Adipocyte (in vitro differentiated cells): Measurements from ENCODE around the gene HOXA4.

Experiments
- DNase-seq: peaks from one replicate; pipeline ENCODE4 v3.0.0-alpha.2; 2015; ENCODE audit warnings: low read depth
- H3K27me3 ChIP-seq: replicated peaks from 2 replicates; pipeline ENCODE4 v1.7.0; 2013; ENCODE audit warnings: mild to moderate bottlenecking, low read length, moderate library complexity; ENCODE audit not compliant: control insufficient read depth, insufficient read depth
- H3K36me3 ChIP-seq: 2 replicates; pipeline ENCODE4 v1.7.0; 2013; ENCODE audit warnings: low read length, mild to moderate bottlenecking, moderate library complexity; ENCODE audit not compliant: control insufficient read depth, insufficient read depth, severe bottlenecking
- H3K4me1 ChIP-seq: 2 replicates; pipeline ENCODE4 v1.7.0; 2013; ENCODE audit warnings: mild to moderate bottlenecking, low read length, moderate library complexity; ENCODE audit not compliant: control insufficient read depth, insufficient read depth
- H3K4me3 ChIP-seq: 2 replicates; pipeline ENCODE4 v1.7.0; 2013; ENCODE audit warnings: mild to moderate bottlenecking, low read length, moderate library complexity
- H3K9ac ChIP-seq: 2 replicates; pipeline ENCODE4 v1.7.0; 2013; ENCODE audit warnings: mild to moderate bottlenecking, low read length, moderate library complexity
- H3K9me3 ChIP-seq: 2 replicates; pipeline ENCODE4 v1.7.0; 2013; ENCODE audit warnings: mild to moderate bottlenecking, low read length, moderate library complexity; ENCODE audit not compliant: control insufficient read depth

HOXA4 gene

DNA sequence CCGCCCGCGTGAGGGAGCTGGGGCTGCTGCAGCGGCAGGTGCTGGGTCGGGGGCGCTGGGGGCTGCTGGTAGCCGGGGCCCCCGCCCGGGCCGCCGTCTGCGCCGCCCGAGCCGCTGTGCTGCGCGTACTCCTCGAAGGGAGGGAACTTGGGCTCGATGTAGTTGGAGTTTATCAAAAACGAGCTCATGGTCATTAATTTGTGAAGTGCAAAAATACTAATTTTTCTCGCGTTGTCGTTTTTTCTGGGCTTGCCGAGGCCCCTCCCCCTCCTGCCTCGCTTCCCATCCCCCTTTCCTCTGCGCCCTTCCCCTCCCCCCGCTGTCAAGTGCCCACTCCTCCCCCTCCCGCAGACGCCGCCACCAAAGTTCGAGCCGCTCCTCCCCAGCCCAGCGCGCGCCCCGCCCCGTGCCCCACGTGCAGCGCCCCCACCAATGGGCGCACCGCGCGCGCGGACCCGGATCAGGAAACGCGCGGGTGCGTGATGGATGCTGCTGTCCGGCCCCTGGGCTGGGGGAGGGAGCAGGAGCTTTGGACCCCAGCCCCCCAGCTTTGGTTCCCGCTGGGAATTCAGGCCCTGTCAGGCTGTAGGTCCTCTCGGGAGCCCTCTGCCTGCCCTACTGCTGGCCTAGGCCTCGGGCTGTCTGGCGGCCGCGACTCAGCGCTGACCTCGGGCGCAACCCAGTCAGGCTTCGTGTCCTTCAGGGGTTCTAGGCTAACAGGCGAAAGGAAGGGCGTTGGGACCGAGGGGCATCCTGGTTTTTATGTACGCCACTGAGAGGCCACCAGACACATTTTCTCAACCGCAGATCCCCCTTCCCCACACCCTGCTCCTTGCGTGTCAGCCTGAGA, at the start of gene HOXA4:
TSS of gene HOXA4 (minus strand) at position 218 of the 850 bp plus-strand sequence. CDS start at position 194, 24 bp downstream.
- no peaks in the 10 kb centered on the region for H3K9me3 ChIP-seq
- no peak for DNase-seq
- H3K4me1 ChIP-seq = peaks cover 66% of the 10 kb centered on the region
- H3K4me3 ChIP-seq = peak within 1 kb of the TSS; percentile 82
- no peaks in the 10 kb centered on the region for H3K27me3 ChIP-seq
- peak within 1 kb of the TSS; percentile 82 for H3K9ac ChIP-seq
- peaks cover 8% of the 10 kb centered on the region for H3K36me3 ChIP-seq

- no peaks in the 10 kb centered on the region for H3K9me3 ChIP-seq
- peak; percentile 70 for DNase-seq
- H3K4me1 ChIP-seq = peaks cover 75% of the 10 kb centered on the region
- H3K27me3 ChIP-seq = no peaks in the 10 kb centered on the region
- H3K9ac ChIP-seq = peak overlapping the region; percentile 93
- H3K36me3 ChIP-seq = no peaks in the 10 kb centered on the region
- H3K4me3 ChIP-seq = peak overlapping the region; percentile 80
Measured at GRCh38 chr7:27179503-27180430, 49.2 kb upstream of the HOXA4 start.

- Histone ChIP-seq H3K9ac (peak overlapping the region; percentile 93), H3K27me3 (no peaks in the 10 kb centered on the region), H3K4me1 (peaks cover 78% of the 10 kb centered on the region), H3K9me3 (no peaks in the 10 kb centered on the region), H3K36me3 (no peaks in the 10 kb centered on the region), H3K4me3 (peak overlapping the region; percentile 80)
- DNase-seq = no peak
Measured at GRCh38 chr7:27179030-27179429, 48.5 kb upstream of the HOXA4 start.

- no peaks in the 10 kb centered on the region for H3K9me3 ChIP-seq
- H3K9ac ChIP-seq = peak overlapping the region; percentile 93
- H3K27me3 ChIP-seq = no peaks in the 10 kb centered on the region
- H3K36me3 ChIP-seq = no peaks in the 10 kb centered on the region
- no peak for DNase-seq
- peak overlapping the region; percentile 80 for H3K4me3 ChIP-seq
- peaks cover 75% of the 10 kb centered on the region for H3K4me1 ChIP-seq
Measured at GRCh38 chr7:27178366-27178765, 47.8 kb upstream of the HOXA4 start.

DNA sequence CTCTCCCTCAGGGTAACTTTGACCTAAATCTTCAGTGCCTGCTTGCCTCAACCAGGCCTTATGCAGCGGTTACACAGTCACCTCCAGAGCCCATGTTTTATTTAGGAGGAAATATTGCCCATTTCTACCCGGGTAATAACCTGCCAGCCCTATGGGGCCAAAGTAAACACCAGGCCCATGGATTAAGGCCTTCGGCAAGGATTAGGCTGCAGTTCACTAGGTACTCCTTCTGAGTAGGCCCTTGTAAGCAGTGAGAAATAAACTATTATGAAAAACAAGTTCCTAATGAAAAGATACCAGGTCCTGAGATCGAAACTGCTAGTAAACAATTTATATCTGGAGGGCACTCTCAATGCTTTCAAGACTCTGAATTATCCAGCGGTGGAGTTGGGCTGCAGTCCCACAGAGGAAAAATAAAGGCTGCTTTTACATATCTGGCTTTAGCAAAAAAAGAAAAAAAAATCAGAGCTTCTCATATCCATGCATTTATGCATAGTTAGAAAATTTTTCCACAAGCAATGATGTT, 47.3 kb upstream of the HOXA4 start:
- Histone ChIP-seq H3K4me1 (peaks cover 71% of the 10 kb centered on the region), H3K9ac (peak overlapping the region; percentile 93), H3K36me3 (no peaks in the 10 kb centered on the region), H3K9me3 (no peaks in the 10 kb centered on the region), H3K27me3 (no peaks in the 10 kb centered on the region), H3K4me3 (peak overlapping the region; percentile 80)
- no peak for DNase-seq

- Histone ChIP-seq H3K4me3 (peak overlapping the region; percentile 80), H3K9ac (peak overlapping the region; percentile 93), H3K9me3 (no peaks in the 10 kb centered on the region), H3K4me1 (peaks cover 69% of the 10 kb centered on the region), H3K27me3 (no peaks in the 10 kb centered on the region), H3K36me3 (no peaks in the 10 kb centered on the region)
- DNase-seq = no peak
Measured at GRCh38 chr7:27176962-27177794, 46.6 kb upstream of the HOXA4 start.

DNA sequence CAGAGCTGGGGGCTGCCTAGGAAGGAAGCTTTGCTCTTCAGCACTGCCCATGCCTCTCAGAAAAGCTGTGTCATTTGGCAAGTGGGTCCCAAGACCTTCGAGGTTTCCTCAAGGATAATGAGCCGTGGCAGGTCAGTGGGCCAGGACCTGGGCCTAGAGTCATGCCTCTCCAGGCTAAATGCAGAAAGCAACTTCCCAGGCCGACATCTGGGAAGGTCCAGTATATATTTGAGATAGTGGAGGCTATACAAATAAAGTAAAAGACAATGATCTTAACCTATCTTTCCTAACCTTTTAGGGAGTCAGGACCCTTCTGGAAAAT, 45.9 kb upstream of the HOXA4 start:
- no peaks in the 10 kb centered on the region for H3K36me3 ChIP-seq

GRCh38 chr7:27175626-27176523, 45.3 kb upstream of the HOXA4 start:
- Histone ChIP-seq H3K4me3 (peak overlapping the region; percentile 80), H3K9ac (peak overlapping the region; percentile 93), H3K36me3 (no peaks in the 10 kb centered on the region), H3K4me1 (peaks cover 61% of the 10 kb centered on the region), H3K27me3 (no peaks in the 10 kb centered on the region), H3K9me3 (no peaks in the 10 kb centered on the region)
- no peak for DNase-seq

More for the DNA sequence above, 45.9 kb upstream of the HOXA4 start:
- H3K4me3 ChIP-seq = peak overlapping the region; percentile 80
- H3K4me1 ChIP-seq = peaks cover 65% of the 10 kb centered on the region
- no peaks in the 10 kb centered on the region for H3K27me3 ChIP-seq
- DNase-seq = no peak
- H3K9ac ChIP-seq = peak overlapping the region; percentile 93
- no peaks in the 10 kb centered on the region for H3K9me3 ChIP-seq

- Histone ChIP-seq H3K9me3 (no peaks in the 10 kb centered on the region), H3K36me3 (no peaks in the 10 kb centered on the region), H3K27me3 (no peaks in the 10 kb centered on the region), H3K4me3 (peak overlapping the region; percentile 94), H3K9ac (peak overlapping the region; percentile 93), H3K4me1 (peaks cover 54% of the 10 kb centered on the region)
- no peak for DNase-seq
Measured at GRCh38 chr7:27174874-27175625, 44.5 kb upstream of the HOXA4 start.
